CD14-positive monocyte (primary cell): ENCODE data around the gene PLD1. TPM values are rescaled to one million over a fixed set of nuclear protein-coding genes. Genes with fewer than 3 reads are reported as not detected.

Experiments
- DNase-seq, 3 donors: peaks; one replicate each; pipeline ENCODE4 v3.0.0-alpha.2; 2011 to 2022
- H2AFZ ChIP-seq: 2 replicates; pipeline ENCODE4 v1.6.0; 2012; ENCODE audit warnings: mild to moderate bottlenecking, low read depth, low read length, inconsistent platforms; ENCODE audit not compliant: insufficient read depth, poor library complexity, severe bottlenecking
- H3K27ac ChIP-seq, 2 donors: 1 replicate in 1 of 2; 2 replicates in 1 of 2; pipeline ENCODE4 v1.5.1; 2012 to 2013; ENCODE audit warnings: low read length in 2 of 2, control low read depth in 1 of 2, inconsistent platforms in 1 of 2, low read depth in 1 of 2, mild to moderate bottlenecking in 1 of 2
- H3K27me3 ChIP-seq, 2 donors: one replicate each; pipeline versions ENCODE4 v1.6.0 to v1.6.1; 2011 to 2013; ENCODE audit warnings: low read length in 2 of 2; ENCODE audit not compliant: control insufficient read depth in 2 of 2, insufficient read depth in 2 of 2
- H3K36me3 ChIP-seq, 2 donors: replicated peaks in 1 of 2; 1 replicate in 1 of 2; 2 replicates in 1 of 2; pipeline versions ENCODE4 v1.5.1 to v1.6.1; 2012 to 2013; ENCODE audit warnings: low read length in 2 of 2, control low read depth in 1 of 2, inconsistent platforms in 1 of 2, mild to moderate bottlenecking in 1 of 2; ENCODE audit not compliant: insufficient read depth in 2 of 2, control insufficient read depth in 1 of 2
- H3K4me1 ChIP-seq, 2 donors: 1 replicate in 1 of 2; 2 replicates in 1 of 2; pipeline versions ENCODE4 v1.5.1 to v1.6.1; 2012 to 2013; ENCODE audit warnings: low read length in 2 of 2, control low read depth in 1 of 2, inconsistent platforms in 1 of 2, mild to moderate bottlenecking in 1 of 2, moderate library complexity in 1 of 2; ENCODE audit not compliant: insufficient read depth in 2 of 2, control insufficient read depth in 1 of 2
- H3K4me2 ChIP-seq: replicated peaks from 2 replicates; pipeline ENCODE3; 2012; ENCODE audit warnings: low read length, moderate library complexity, mild to moderate bottlenecking; ENCODE audit not compliant: poor library complexity, severe bottlenecking; ENCODE audit errors: extremely low read depth
- H3K4me3 ChIP-seq, 3 experiments: fragments of 200-600 bp in 1 of 3; sonication (generic) in 1 of 3; replicated peaks in 1 of 3; 1 replicate in 2 of 3; 2 replicates in 1 of 3; pipeline ENCODE4 v1.5.1; 2011 to 2013; ENCODE audit warnings: low read length in 3 of 3, mild to moderate bottlenecking in 3 of 3, control low read depth in 2 of 3, low read depth in 2 of 3, inconsistent platforms in 1 of 3, moderate library complexity in 1 of 3
- H3K79me2 ChIP-seq: 2 replicates; pipeline ENCODE4 v1.6.0; 2012; ENCODE audit warnings: mild to moderate bottlenecking, control low read depth, inconsistent platforms, low read length, moderate library complexity; ENCODE audit not compliant: insufficient read depth
- H3K9ac ChIP-seq: 2 replicates; pipeline ENCODE4 v1.6.0; 2017; ENCODE audit warnings: low read length, mild to moderate bottlenecking; ENCODE audit not compliant: insufficient read depth, poor library complexity, severe bottlenecking
- H3K9me3 ChIP-seq, 2 donors: replicated peaks in 1 of 2; 1 replicate in 1 of 2; 2 replicates in 1 of 2; pipeline versions ENCODE4 v1.5.1 to v1.6.1; 2012 to 2013; ENCODE audit warnings: low read length in 2 of 2, control low read depth in 1 of 2; ENCODE audit not compliant: control insufficient read depth in 1 of 2, insufficient read depth in 1 of 2
- H4K20me1 ChIP-seq: 2 replicates; pipeline ENCODE4 v1.6.0; 2012; ENCODE audit warnings: mild to moderate bottlenecking, low read length, control low read depth, moderate library complexity; ENCODE audit not compliant: insufficient read depth
- H3K27ac Mint-ChIP-seq, 7 donors: one replicate each; pipeline ENCODE4 v1.8.0; 2020; ENCODE audit warnings: mild to moderate bottlenecking in 7 of 7, mixed read lengths in 7 of 7, moderate library complexity in 6 of 7, inconsistent platforms in 2 of 7
- H3K27me3 Mint-ChIP-seq, 3 donors: one replicate each; pipeline ENCODE4 v1.8.0; 2021 to 2022; ENCODE audit warnings: low read depth in 3 of 3, mild to moderate bottlenecking in 3 of 3, mixed read lengths in 3 of 3, moderate library complexity in 3 of 3, inconsistent platforms in 1 of 3
- H3K36me3 Mint-ChIP-seq, 2 donors: one replicate each; pipeline ENCODE4 v1.8.0; 2020; ENCODE audit warnings: mixed read lengths in 2 of 2, inconsistent platforms in 1 of 2, mild to moderate bottlenecking in 1 of 2
- H3K4me1 Mint-ChIP-seq: one replicate; pipeline ENCODE4 v1.8.0; 2020; ENCODE audit warnings: mild to moderate bottlenecking, mixed read lengths
- H3K4me3 Mint-ChIP-seq, 2 donors: one replicate each; pipeline ENCODE4 v1.8.0; 2020; ENCODE audit warnings: mild to moderate bottlenecking in 2 of 2, mixed read lengths in 2 of 2, moderate library complexity in 1 of 2
- H3K9me3 Mint-ChIP-seq, 7 donors: one replicate each; pipeline ENCODE4 v1.8.0; 2020 to 2022; ENCODE audit warnings: mixed read lengths in 7 of 7, mild to moderate bottlenecking in 6 of 7, moderate library complexity in 6 of 7, inconsistent platforms in 2 of 7
- CTCF ChIP-seq: fragments of 200-600 bp; IDR thresholded peaks from one replicate; pipeline ENCODE4 v1.8.0; 2022; ENCODE audit warnings: antibody characterized with exemption, mild to moderate bottlenecking
- WGBS: methylation state at CpG from one replicate; pipeline ENCODE4 v1.1.5; 2013; ENCODE audit warnings: missing lambda C conversion rate; ENCODE audit not compliant: insufficient coverage; 5-methylcytosine and 5-hydroxymethylcytosine counted together
- intact Hi-C, 2 donors: fragments of 100-400 bp; cut with micrococcal nuclease; formaldehyde crosslinking; loops; one replicate each; pipeline versions ENCODE4 v1.15.0 to v1.15.1; 2023
- polyA plus RNA-seq, 3 donors: library from polyadenylated mRNA; depleted of rRNA in 1 of 3; unstranded in 2 of 3; stranded (reverse) in 1 of 3; fragments of 300-500 nt in 2 of 3; fragments of >200 nt in 1 of 3; fragmentation: Illumina TruSeq in 2 of 3; gene quantifications; 1 replicate in 2 of 3; 2 replicates in 1 of 3; pipeline ENCODE4 v1.2.3, GENCODE V29; 2012 to 2021

The PLD1 gene
- polyA plus RNA-seq, 3 donors, result 5.1 to 7.9 (median 5.8) TPM

- Histone ChIP-seq H3K4me2 (no peak overlapping the region), H4K20me1 (no peaks in the 10 kb centered on the region), H3K36me3 (no peaks in the 10 kb centered on the region), H3K9me3 (no peaks in the 10 kb centered on the region), H3K4me1 (peaks cover 16 to 17% of the 10 kb centered on the region in 2 donors), H2AFZ (no peak overlapping the region), H3K27ac (no peak overlapping the region), H3K79me2 (no peaks in the 10 kb centered on the region), H3K4me3 (no peak overlapping the region), H3K9ac (no peak overlapping the region), H3K27me3 (no peaks in the 10 kb centered on the region)
- intact Hi-C loops, result no loop called here
- Mint-ChIP-seq H3K9me3 (peaks cover 0 to 2% (median under 1%) of the 10 kb centered on the region in 7 donors), H3K36me3 (no peaks in the 10 kb centered on the region), H3K4me1 (peaks cover 35% of the 10 kb centered on the region), H3K4me3 (no peak overlapping the region), H3K27ac (no peak overlapping the region), H3K27me3 (peaks cover 1 to 4% (median 2%) of the 10 kb centered on the region in 3 donors)
- DNase-seq, result no peak
- 78% methylated on average over 1 of the region's 6 CpGs for WGBS
- TF ChIP-seq CTCF, result no peak
Measured at GRCh38 chr3:171847133-171847532, 36.9 kb upstream of the PLD1 start.

GRCh38 chr3:171846597-171846996, 36.3 kb upstream of the PLD1 start:
- Mint-ChIP-seq H3K9me3 (peaks cover 0 to 2% (median 0%) of the 10 kb centered on the region in 7 donors), H3K36me3 (no peaks in the 10 kb centered on the region), H3K27ac (no peak overlapping the region), H3K4me1 (peaks cover 35% of the 10 kb centered on the region), H3K4me3 (no peak overlapping the region), H3K27me3 (peaks cover 1 to 4% (median 2%) of the 10 kb centered on the region in 3 donors)
- Histone ChIP-seq H4K20me1 (no peaks in the 10 kb centered on the region), H3K27me3 (no peaks in the 10 kb centered on the region), H3K79me2 (no peaks in the 10 kb centered on the region), H3K27ac (no peak overlapping the region), H3K9me3 (no peaks in the 10 kb centered on the region), H3K9ac (no peak overlapping the region), H3K36me3 (no peaks in the 10 kb centered on the region), H2AFZ (no peak overlapping the region), H3K4me1 (peaks cover 16 to 17% of the 10 kb centered on the region in 2 donors), H3K4me3 (no peak overlapping the region), H3K4me2 (no peak overlapping the region)
- no peak for TF ChIP-seq CTCF
- no CpG with 5 or more reads among the region's 2 CpGs for WGBS
- intact Hi-C loops, result no loop called here
- no peak for DNase-seq
